ENCODE data around the gene SLC44A1.

Gene SLC44A1

GRCh38 chr9:105458404-105458803 is 214.0 kb downstream of the SLC44A1 start:
- H3K9me3 ChIP-seq (replicated peaks in 1 of 2; ENCODE audit: control insufficient read depth in 2 of 2, insufficient read depth in 1 of 2, low read depth in 1 of 2, low read length in 2 of 2), result peaks cover 5 to 17% of the 10 kb centered on the region in 2 donors
- H3K27ac ChIP-seq (replicated peaks; ENCODE audit: low read length), result no peak overlapping the region
- WGBS, 2 donors (ENCODE audit: extremely low coverage in 2 of 2, insufficient read length in 2 of 2, insufficient replicate concordance in 1 of 2), result no CpG with 5 or more reads among the region's 3 CpGs

GRCh38 chr9:105459336-105459735 is 214.9 kb downstream of the SLC44A1 start:
- Histone ChIP-seq H4K8ac (ENCODE audit: low read depth, low read length) (no peak overlapping the region), H3K4me2 (ENCODE audit: insufficient read depth, low read length, poor library complexity, severe bottlenecking) (no peak overlapping the region), H2AFZ (ENCODE audit: low read length) (no peak overlapping the region), H2BK120ac (ENCODE audit: low read depth, low read length) (no peak overlapping the region), H3K9ac (ENCODE audit: low read depth, low read length, poor library complexity) (no peak overlapping the region), H2AK5ac (ENCODE audit: low read depth, low read length) (no peak overlapping the region), H2BK12ac (ENCODE audit: low read length) (no peak overlapping the region), H3K23ac (ENCODE audit: low read depth, low read length, poor library complexity) (no peak overlapping the region), H3K4me1 (ENCODE audit: control insufficient read depth in 2 of 2, insufficient read depth in 1 of 2, low read depth in 1 of 2, low read length in 2 of 2) (no peaks in the 10 kb centered on the region), H3K36me3 (replicated peaks in 1 of 2; ENCODE audit: control insufficient read depth in 2 of 2, insufficient read depth in 2 of 2, low read length in 2 of 2) (peaks cover 0 to 38% of the 10 kb centered on the region in 2 donors), H3K4me3 (ENCODE audit: low read length in 2 of 2) (no peak overlapping the region), H2BK15ac (ENCODE audit: low read length) (no peak overlapping the region), H3K4ac (ENCODE audit: low read length) (no peak overlapping the region), H3K27ac (replicated peaks; ENCODE audit: low read length) (no peak overlapping the region), H3K14ac (ENCODE audit: low read length) (no peak overlapping the region), H3K18ac (ENCODE audit: low read length) (no peak overlapping the region), H3K9me3 (replicated peaks in 1 of 2; ENCODE audit: control insufficient read depth in 2 of 2, insufficient read depth in 1 of 2, low read depth in 1 of 2, low read length in 2 of 2) (peaks cover 5 to 18% of the 10 kb centered on the region in 2 donors), H3K79me1 (ENCODE audit: low read depth, low read length) (peaks cover 12% of the 10 kb centered on the region), H4K91ac (ENCODE audit: low read depth, low read length, poor library complexity) (no peak overlapping the region), H3K27me3 (ENCODE audit: control insufficient read depth in 3 of 3, insufficient read depth in 3 of 3, low read depth in 1 of 3, low read length in 3 of 3) (no peaks in the 10 kb centered on the region), H2BK5ac (ENCODE audit: low read length) (no peak overlapping the region)
- no peak for DNase-seq (ENCODE audit: low spot score)
- no CpG with 5 or more reads among the region's 2 CpGs for WGBS, 2 donors (ENCODE audit: extremely low coverage in 2 of 2, insufficient read length in 2 of 2, insufficient replicate concordance in 1 of 2)

More at GRCh38 chr9:105458404-105458803, 214.0 kb downstream of the SLC44A1 start:
- Histone ChIP-seq H3K23ac (ENCODE audit: low read depth, low read length, poor library complexity) (no peak overlapping the region), H3K4ac (ENCODE audit: low read length) (no peak overlapping the region), H2BK120ac (ENCODE audit: low read depth, low read length) (no peak overlapping the region), H3K14ac (ENCODE audit: low read length) (no peak overlapping the region), H4K91ac (ENCODE audit: low read depth, low read length, poor library complexity) (no peak overlapping the region), H2BK15ac (ENCODE audit: low read length) (no peak overlapping the region), H2BK12ac (ENCODE audit: low read length) (no peak overlapping the region), H3K4me2 (ENCODE audit: insufficient read depth, low read length, poor library complexity, severe bottlenecking) (no peak overlapping the region), H3K9ac (ENCODE audit: low read depth, low read length, poor library complexity) (no peak overlapping the region), H2AFZ (ENCODE audit: low read length) (no peak overlapping the region), H3K4me3 (ENCODE audit: low read length in 2 of 2) (no peak overlapping the region), H3K36me3 (replicated peaks in 1 of 2; ENCODE audit: control insufficient read depth in 2 of 2, insufficient read depth in 2 of 2, low read length in 2 of 2) (peaks cover 0 to 29% of the 10 kb centered on the region in 2 donors), H3K79me1 (ENCODE audit: low read depth, low read length) (peaks cover 12% of the 10 kb centered on the region), H3K4me1 (ENCODE audit: control insufficient read depth in 2 of 2, insufficient read depth in 1 of 2, low read depth in 1 of 2, low read length in 2 of 2) (no peaks in the 10 kb centered on the region), H4K8ac (ENCODE audit: low read depth, low read length) (no peak overlapping the region), H2AK5ac (ENCODE audit: low read depth, low read length) (no peak overlapping the region), H2BK5ac (ENCODE audit: low read length) (no peak overlapping the region), H3K18ac (ENCODE audit: low read length) (no peak overlapping the region), H3K27me3 (ENCODE audit: control insufficient read depth in 3 of 3, insufficient read depth in 3 of 3, low read depth in 1 of 3, low read length in 3 of 3) (no peaks in the 10 kb centered on the region)
- no peak for DNase-seq (ENCODE audit: low spot score)

GRCh38 chr9:105466898-105467455 is 222.5 kb downstream of the SLC44A1 start:
- Histone ChIP-seq H3K4me1 (ENCODE audit: control insufficient read depth in 2 of 2, insufficient read depth in 1 of 2, low read depth in 1 of 2, low read length in 2 of 2) (no peaks in the 10 kb centered on the region), H3K27ac (replicated peaks; ENCODE audit: low read length) (no peak overlapping the region), H2BK15ac (ENCODE audit: low read length) (no peak overlapping the region), H4K91ac (ENCODE audit: low read depth, low read length, poor library complexity) (no peak overlapping the region), H3K23ac (ENCODE audit: low read depth, low read length, poor library complexity) (no peak overlapping the region), H4K8ac (ENCODE audit: low read depth, low read length) (no peak overlapping the region), H3K18ac (ENCODE audit: low read length) (no peak overlapping the region), H2BK12ac (ENCODE audit: low read length) (no peak overlapping the region), H2BK120ac (ENCODE audit: low read depth, low read length) (no peak overlapping the region), H3K4me3 (ENCODE audit: low read length in 2 of 2) (no peak overlapping the region), H2AFZ (ENCODE audit: low read length) (no peak overlapping the region), H3K79me1 (ENCODE audit: low read depth, low read length) (no peaks in the 10 kb centered on the region), H3K4me2 (ENCODE audit: insufficient read depth, low read length, poor library complexity, severe bottlenecking) (no peak overlapping the region), H3K9ac (ENCODE audit: low read depth, low read length, poor library complexity) (no peak overlapping the region), H2AK5ac (ENCODE audit: low read depth, low read length) (no peak overlapping the region), H3K36me3 (replicated peaks in 1 of 2; ENCODE audit: control insufficient read depth in 2 of 2, insufficient read depth in 2 of 2, low read length in 2 of 2) (peaks cover 12 to 82% of the 10 kb centered on the region in 2 donors), H3K14ac (ENCODE audit: low read length) (no peak overlapping the region), H3K9me3 (replicated peaks in 1 of 2; ENCODE audit: control insufficient read depth in 2 of 2, insufficient read depth in 1 of 2, low read depth in 1 of 2, low read length in 2 of 2) (peaks cover 0 to 42% of the 10 kb centered on the region in 2 donors), H3K4ac (ENCODE audit: low read length) (no peak overlapping the region), H2BK5ac (ENCODE audit: low read length) (no peak overlapping the region), H3K27me3 (ENCODE audit: control insufficient read depth in 3 of 3, insufficient read depth in 3 of 3, low read depth in 1 of 3, low read length in 3 of 3) (no peaks in the 10 kb centered on the region)
- no CpG with 5 or more reads among the region's 3 CpGs for WGBS, 2 donors (ENCODE audit: extremely low coverage in 2 of 2, insufficient read length in 2 of 2, insufficient replicate concordance in 1 of 2)
- DNase-seq (ENCODE audit: low spot score), result no peak

GRCh38 chr9:105468875-105469274 is 224.4 kb downstream of the SLC44A1 start:
- no peak overlapping the region for H3K23ac ChIP-seq (ENCODE audit: low read depth, low read length, poor library complexity)
- WGBS, 2 donors (ENCODE audit: extremely low coverage in 2 of 2, insufficient read length in 2 of 2, insufficient replicate concordance in 1 of 2), result no CpG with 5 or more reads among the region's 1 CpG
- no peak overlapping the region for H2BK15ac ChIP-seq (ENCODE audit: low read length)
- peaks cover 15 to 91% of the 10 kb centered on the region in 2 donors for H3K36me3 ChIP-seq (replicated peaks in 1 of 2; ENCODE audit: control insufficient read depth in 2 of 2, insufficient read depth in 2 of 2, low read length in 2 of 2)
- H4K91ac ChIP-seq (ENCODE audit: low read depth, low read length, poor library complexity), result no peak overlapping the region
- H2AFZ ChIP-seq (ENCODE audit: low read length), result no peak overlapping the region
- H2AK5ac ChIP-seq (ENCODE audit: low read depth, low read length), result no peak overlapping the region
- no peak overlapping the region for H2BK5ac ChIP-seq (ENCODE audit: low read length)
- H3K4me3 ChIP-seq (ENCODE audit: low read length in 2 of 2), result no peak overlapping the region
- no peak overlapping the region for H2BK120ac ChIP-seq (ENCODE audit: low read depth, low read length)
- no peak overlapping the region for H3K18ac ChIP-seq (ENCODE audit: low read length)
- H3K9me3 ChIP-seq (replicated peaks in 1 of 2; ENCODE audit: control insufficient read depth in 2 of 2, insufficient read depth in 1 of 2, low read depth in 1 of 2, low read length in 2 of 2), result peaks cover 0 to 42% of the 10 kb centered on the region in 2 donors
- no peaks in the 10 kb centered on the region for H3K79me1 ChIP-seq (ENCODE audit: low read depth, low read length)
- DNase-seq (ENCODE audit: low spot score), result no peak
- no peak overlapping the region for H3K14ac ChIP-seq (ENCODE audit: low read length)
- H3K27me3 ChIP-seq (ENCODE audit: control insufficient read depth in 3 of 3, insufficient read depth in 3 of 3, low read depth in 1 of 3, low read length in 3 of 3), result no peaks in the 10 kb centered on the region
- H3K4me2 ChIP-seq (ENCODE audit: insufficient read depth, low read length, poor library complexity, severe bottlenecking), result no peak overlapping the region
- no peak overlapping the region for H3K9ac ChIP-seq (ENCODE audit: low read depth, low read length, poor library complexity)
- no peak overlapping the region for H4K8ac ChIP-seq (ENCODE audit: low read depth, low read length)
- H3K4me1 ChIP-seq (ENCODE audit: control insufficient read depth in 2 of 2, insufficient read depth in 1 of 2, low read depth in 1 of 2, low read length in 2 of 2), result no peaks in the 10 kb centered on the region
- H3K4ac ChIP-seq (ENCODE audit: low read length), result no peak overlapping the region
- no peak overlapping the region for H3K27ac ChIP-seq (replicated peaks; ENCODE audit: low read length)
- no peak overlapping the region for H2BK12ac ChIP-seq (ENCODE audit: low read length)
